CD4-positive, alpha-beta T cell treated with Interleukin-17A for 1 hour (primary cell): ENCODE results near the gene RNF214.

Source experiments
- DNase-seq: peaks from one replicate; pipeline ENCODE4 v3.0.0-alpha.2; 2020

RNF214 gene

GRCh38 chr11:117217141-117218084, 15.1 kb upstream of the RNF214 start:
- DNase-seq: no peak

- DNase-seq: no peak
Measured at GRCh38 chr11:117218133-117218915, 14.1 kb upstream of the RNF214 start.

GRCh38 chr11:117219001-117219400, 13.5 kb upstream of the RNF214 start:
- DNase-seq: no peak

- DNase-seq: no peak
Measured at GRCh38 chr11:117219455-117219854, 13.0 kb upstream of the RNF214 start.

GRCh38 chr11:117219995-117220394, 12.5 kb upstream of the RNF214 start:
- no peak for DNase-seq

GRCh38 chr11:117220568-117220967, 11.9 kb upstream of the RNF214 start:
- DNase-seq: no peak

- no peak for DNase-seq
Measured at GRCh38 chr11:117220999-117221774, 11.3 kb upstream of the RNF214 start.

- no peak for DNase-seq
Measured at GRCh38 chr11:117221775-117222517, 10.5 kb upstream of the RNF214 start.

GRCh38 chr11:117222991-117223740, 9.3 kb upstream of the RNF214 start:
- DNase-seq: no peak

GRCh38 chr11:117223741-117224689, 8.5 kb upstream of the RNF214 start:
- DNase-seq: no peak

GRCh38 chr11:117225553-117226170, 6.8 kb upstream of the RNF214 start:
- no peak for DNase-seq

GRCh38 chr11:117226388-117227385, 5.8 kb upstream of the RNF214 start:
- DNase-seq: peak; percentile 82

GRCh38 chr11:117228091-117228490, 4.4 kb upstream of the RNF214 start:
- no peak for DNase-seq

GRCh38 chr11:117229411-117229810, 3.1 kb upstream of the RNF214 start:
- no peak for DNase-seq

- no peak for DNase-seq
Measured at GRCh38 chr11:117229931-117230285, 2.6 kb upstream of the RNF214 start.

GRCh38 chr11:117230286-117230961, 2.0 kb upstream of the RNF214 start:
- DNase-seq: peak; percentile 75

GRCh38 chr11:117230999-117231841, 1.3 kb upstream of the RNF214 start:
- DNase-seq: no peak
